Body of pancreas (tissue), 4 donors: Measurements from ENCODE around the gene SLN. TPM values are rescaled to one million over a fixed set of nuclear protein-coding genes. Genes with fewer than 3 reads are reported as not detected.

ENCODE experiments used
- ATAC-seq: fragments of 150-250 bp; one replicate; pipeline ENCODE4 v1.9.1; 2016
- DNase-seq, 4 donors: peaks; one replicate each; pipeline ENCODE4 v3.0.0-alpha.2; 2019
- H3K27ac ChIP-seq, 4 donors: fragments of 200-600 bp; sonication (generic); 1 replicate in 3 of 4; 2 replicates in 1 of 4; pipeline versions ENCODE4 v1.5.1 to v1.6.1; 2016 to 2019; ENCODE audit warnings: mild to moderate bottlenecking in 1 of 4, mixed read lengths in 1 of 4, moderate library complexity in 1 of 4
- H3K27me3 ChIP-seq, 2 donors: fragments of 200-600 bp; sonication (generic); one replicate each; pipeline ENCODE4 v1.6.0; 2016; ENCODE audit warnings: mild to moderate bottlenecking in 1 of 2
- H3K36me3 ChIP-seq, 2 donors: fragments of 200-600 bp; sonication (generic); replicated peaks in 1 of 2; 2 replicates each; pipeline ENCODE4 v1.5.1; 2016; ENCODE audit warnings: low read depth in 2 of 2; ENCODE audit not compliant: insufficient read depth in 1 of 2
- H3K4me1 ChIP-seq: fragments of 200-600 bp; sonication (generic); one replicate; pipeline ENCODE4 v1.6.0; 2016
- H3K4me3 ChIP-seq, 2 donors: fragments of 200-600 bp; sonication (generic); 1 replicate in 1 of 2; 2 replicates in 1 of 2; pipeline ENCODE4 v1.5.1; 2016 to 2019
- H3K9me3 ChIP-seq, 3 donors: fragments of 200-600 bp; sonication (generic); 1 replicate in 2 of 3; 2 replicates in 1 of 3; pipeline ENCODE4 v1.5.1; 2016
- CTCF ChIP-seq, 7 experiments: fragments of 450-650 bp in 4 of 7; fragments of 200-600 bp in 3 of 7; sonication (generic) in 3 of 7; IDR thresholded peaks; one replicate each; pipeline ENCODE4 v1.5.1; 2016 to 2019; ENCODE audit warnings: antibody characterized with exemption in 7 of 7
- POLR2A ChIP-seq, 3 donors: fragments of 450-650 bp; IDR thresholded peaks; one replicate each; pipeline ENCODE4 v1.6.1; 2016; ENCODE audit warnings: antibody characterized with exemption in 3 of 3, mild to moderate bottlenecking in 2 of 3
- WGBS, 2 donors: methylation state at CpG; one replicate each; pipeline ENCODE4 v1.1.5; 2017; 5-methylcytosine and 5-hydroxymethylcytosine counted together
- intact Hi-C: fragments of 100-400 bp; cut with DNase I; formaldehyde crosslinking; loops from one replicate; pipeline ENCODE4 v1.15.1; 2023
- total RNA-seq, 2 donors: library from RNA; depleted of rRNA; stranded (reverse); fragments of >200 nt; gene quantifications; one replicate each; pipeline ENCODE4 v1.1.0, GENCODE V29; 2016

The SLN gene
- total RNA-seq, 2 donors from 2014 or later, result 2.3 to 3.0 TPM

- H3K27me3 ChIP-seq, result no peaks in the 10 kb centered on the region
- intact Hi-C loops, result no loop called here
- no peak for TF ChIP-seq CTCF (IDR thresholded peaks at IDR 0.05)
- no peak for TF ChIP-seq POLR2A (IDR thresholded peaks at IDR 0.05)
- 30 to 63% methylated on average over 1 of the region's 1 CpG for WGBS, 2 donors
- peaks cover 5% of the 10 kb centered on the region for H3K4me1 ChIP-seq
- H3K36me3 ChIP-seq, result no peaks in the 10 kb centered on the region
- no peaks in the 10 kb centered on the region for H3K9me3 ChIP-seq
- DNase-seq (no peak), ATAC-seq (no peak)
- no peak overlapping the region for H3K4me3 ChIP-seq
- H3K27ac ChIP-seq, result no peak overlapping the region
These were observed 1.6 kb downstream of the SLN start for GRCh38 chr11:107710301-107710700.

- Histone ChIP-seq H3K9me3 (no peaks in the 10 kb centered on the region), H3K27me3 (no peaks in the 10 kb centered on the region), H3K27ac (no peak overlapping the region), H3K4me1 (peaks cover 5% of the 10 kb centered on the region), H3K4me3 (no peak overlapping the region), H3K36me3 (no peaks in the 10 kb centered on the region)
- 77 to 80% methylated on average over 3 of the region's 3 CpGs for WGBS, 2 donors
- ATAC-seq (no peak), DNase-seq (no peak)
- intact Hi-C loops, result no loop called here
- TF ChIP-seq POLR2A (IDR thresholded peaks at IDR 0.05) (no peak), CTCF (IDR thresholded peaks at IDR 0.05) (no peak)
These were observed 3.1 kb downstream of the SLN start for GRCh38 chr11:107708792-107709191.

- peaks cover 5% of the 10 kb centered on the region for H3K4me1 ChIP-seq
- TF ChIP-seq CTCF (IDR thresholded peaks at IDR 0.05), result no peak
- TF ChIP-seq POLR2A (IDR thresholded peaks at IDR 0.05), result no peak
These were observed 4.0 kb downstream of the SLN start for GRCh38 chr11:107707807-107708206.

GRCh38 chr11:107707215-107707671 lies 4.6 kb downstream of the SLN start:
- Histone ChIP-seq H3K4me1 (peaks cover 5% of the 10 kb centered on the region), H3K27ac (no peak overlapping the region), H3K4me3 (no peak overlapping the region), H3K9me3 (no peaks in the 10 kb centered on the region), H3K36me3 (no peaks in the 10 kb centered on the region), H3K27me3 (no peaks in the 10 kb centered on the region)
- WGBS, 2 donors, result 69 to 85% methylated on average over 3 of the region's 3 CpGs
- intact Hi-C loops, result no loop called here
- DNase-seq, result no peak
- TF ChIP-seq POLR2A (IDR thresholded peaks at IDR 0.05), result no peak
- no peak for TF ChIP-seq CTCF (IDR thresholded peaks at IDR 0.05)
- no peak for ATAC-seq

More at GRCh38 chr11:107707807-107708206, 4.0 kb downstream of the SLN start:
- Histone ChIP-seq H3K36me3 (no peaks in the 10 kb centered on the region), H3K4me3 (no peak overlapping the region), H3K27ac (no peak overlapping the region), H3K9me3 (no peaks in the 10 kb centered on the region), H3K27me3 (no peaks in the 10 kb centered on the region)
- DNase-seq, result no peak
- ATAC-seq, result no peak
- intact Hi-C loops, result no loop called here
- WGBS, 2 donors, result 22 to 35% methylated on average over 4 of the region's 4 CpGs

GRCh38 chr11:107706531-107706930 lies 5.3 kb downstream of the SLN start:
- no peaks in the 10 kb centered on the region for H3K27me3 ChIP-seq
- intact Hi-C loops, result no loop called here
- 38 to 48% methylated on average over 2 of the region's 2 CpGs for WGBS, 2 donors

More at GRCh38 chr11:107706531-107706930, 5.3 kb downstream of the SLN start:
- Histone ChIP-seq H3K36me3 (no peaks in the 10 kb centered on the region), H3K4me1 (peaks cover 5% of the 10 kb centered on the region), H3K4me3 (no peak overlapping the region), H3K27ac (no peak overlapping the region), H3K9me3 (no peaks in the 10 kb centered on the region)
- DNase-seq (no peak), ATAC-seq (no peak)
- TF ChIP-seq POLR2A (IDR thresholded peaks at IDR 0.05) (no peak), CTCF (IDR thresholded peaks at IDR 0.05) (no peak)
